Keratinocyte (primary cell): ENCODE results near the gene POFUT2.

ENCODE experiments used
- CTCF ChIP-seq, 3 experiments: IDR thresholded peaks in 1 of 3; conservative IDR thresholded peaks in 1 of 3; optimal IDR thresholded peaks in 1 of 3; 2 replicates in 2 of 3; 3 replicates in 1 of 3; pipeline versions ENCODE3 to v1.5.1; 2011; ENCODE audit warnings: low read length in 3 of 3, mild to moderate bottlenecking in 3 of 3, moderate library complexity in 2 of 3, control low read depth in 1 of 3, inconsistent platforms in 1 of 3; ENCODE audit not compliant: insufficient read depth in 2 of 3; ENCODE audit errors: extremely low read depth in 1 of 3
- EZH2 ChIP-seq: IDR thresholded peaks from one replicate; pipeline ENCODE4 v1.6.1; 2012; ENCODE audit warnings: inconsistent platforms, mild to moderate bottlenecking, low read length, moderate library complexity

DNA sequence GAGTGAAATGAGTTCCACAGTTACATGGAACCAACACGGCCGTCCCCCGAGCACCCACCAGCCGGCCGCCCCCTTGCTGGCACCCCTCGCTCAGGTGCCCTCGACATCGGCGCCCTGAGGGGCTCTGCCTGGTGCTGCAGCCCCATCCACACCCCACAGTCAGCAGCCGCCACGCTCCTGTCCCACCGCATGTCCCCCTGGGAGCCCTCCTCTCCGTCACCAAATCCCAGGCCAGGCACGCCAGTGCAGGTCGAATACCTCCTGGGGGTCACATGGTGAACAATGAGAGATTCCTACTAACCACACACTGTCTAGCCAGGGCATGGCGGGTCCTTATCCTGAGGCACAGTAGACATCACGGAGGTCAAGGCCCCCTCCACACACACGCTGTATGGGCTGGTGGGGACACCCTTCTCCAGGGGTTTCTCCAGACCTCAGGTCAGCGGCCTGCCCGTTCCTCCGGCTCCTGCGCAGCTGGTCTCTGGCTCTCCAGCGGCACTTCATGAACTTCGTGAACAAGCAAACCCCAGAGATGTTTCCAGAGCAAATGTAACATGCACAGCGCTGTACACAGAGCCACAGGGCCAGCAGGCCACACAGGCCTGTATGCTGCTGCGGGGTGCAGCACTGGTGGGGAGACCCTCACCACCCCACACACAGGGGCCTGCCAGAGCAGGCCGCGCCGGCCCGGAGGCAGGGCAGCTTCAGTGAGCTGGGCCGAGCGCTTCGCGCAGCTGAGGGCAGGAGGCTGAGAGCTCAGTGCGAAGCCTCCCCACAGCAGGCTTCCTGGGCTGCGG is 21.8 kb downstream of the POFUT2 start:
- no peak for TF ChIP-seq CTCF (optimal IDR thresholded peaks at IDR 0.05 in 1 of 3, IDR thresholded peaks at IDR 0.05 in 1 of 3, conservative IDR thresholded peaks at IDR 0.05 in 1 of 3; ENCODE audit: extremely low read depth in 1 of 3, insufficient read depth in 2 of 3, low read length in 3 of 3)
- TF ChIP-seq EZH2 = no peak
